GM12878 (cell line): ENCODE results near the gene AFG1L. TPM values are rescaled to one million over a fixed set of nuclear protein-coding genes. Genes with fewer than 3 reads are reported as not detected.

Experiments used
- ATAC-seq: fragments of 200-7000 bp; cut with Tn5 transposase; 3 replicates; pipeline ENCODE4 v1.9.1; 2020; ENCODE audit warnings: mild to moderate bottlenecking, moderate library complexity
- BruUV-seq: library from RNA; stranded (reverse); fragments of 400-500 nt; replicated peaks from 2 replicates; lab custom pipeline; 2021; lab: Mats Ljungman, UMichigan
- CTCF ChIA-PET: fragments of 300-600 bp; sonication (Branson Sonifier 250); formaldehyde crosslinking; extraction: SDS; loops from one replicate; lab custom pipeline; 2021; ENCODE audit warnings: inconsistent platforms; lab: Yijun Ruan, JAX
- POLR2A ChIA-PET: fragments of 350-600 bp; formaldehyde crosslinking; extraction: SDS; loops from one replicate; lab custom pipeline; 2021; ENCODE audit warnings: inconsistent platforms; lab: Charles Lee
- RAD21 ChIA-PET: fragments of 300-600 bp; sonication (Branson Sonifier 250); formaldehyde crosslinking; loops from one replicate; lab custom pipeline; 2023; ENCODE audit warnings: antibody characterized with exemption; ENCODE audit not compliant: unreplicated experiment; lab: Charles Lee
- SMC1A ChIA-PET: fragments of 300-600 bp; sonication (Branson Sonifier 250); formaldehyde crosslinking; loops from one replicate; lab custom pipeline; 2023; ENCODE audit not compliant: unreplicated experiment, uncharacterized antibody; lab: Charles Lee
- DNase-seq: peaks from one replicate; pipeline ENCODE4 v3.0.0-alpha.2; 2011; ENCODE audit warnings: low read depth, low spot score
- FAIRE-seq: peaks from 3 replicates; lab custom pipeline; 2011; peaks lifted over from hg19 to GRCh38; lab: Jason Lieb, UNC
- H2AFZ ChIP-seq: 2 replicates; pipeline ENCODE4 v1.6.0; 2011; ENCODE audit warnings: low read depth, low read length, control low read depth; ENCODE audit not compliant: control insufficient read depth
- H3K27ac ChIP-seq: 2 replicates; pipeline ENCODE4 v1.5.1; 2011; ENCODE audit warnings: control low read depth; ENCODE audit not compliant: control insufficient read depth, insufficient read depth
- H3K27me3 ChIP-seq, 2 experiments: replicated peaks in 1 of 2; 2 replicates each; pipeline versions ENCODE4 v1.6.0 to v1.6.1; 2011; ENCODE audit warnings: low read length in 1 of 2; ENCODE audit not compliant: control insufficient read depth in 2 of 2, insufficient read depth in 2 of 2
- H3K36me3 ChIP-seq, 2 experiments: 2 replicates each; pipeline ENCODE4 v1.5.1; 2011; ENCODE audit warnings: low read length in 1 of 2; ENCODE audit not compliant: control insufficient read depth in 2 of 2, insufficient read depth in 2 of 2
- H3K4me1 ChIP-seq: 2 replicates; pipeline ENCODE4 v1.6.1; 2011; ENCODE audit warnings: mild to moderate bottlenecking, low read length, moderate library complexity, mixed read lengths; ENCODE audit not compliant: control insufficient read depth, insufficient read depth
- H3K4me2 ChIP-seq: 2 replicates; pipeline ENCODE4 v1.6.0; 2011; ENCODE audit warnings: control low read depth; ENCODE audit not compliant: control insufficient read depth, insufficient read depth
- H3K4me3 ChIP-seq: fragments of 200-600 bp; sonication (generic); 2 replicates; pipeline ENCODE4 v1.5.1; 2016
- H3K79me2 ChIP-seq: 2 replicates; pipeline ENCODE4 v1.6.0; 2011; ENCODE audit warnings: low read length; ENCODE audit not compliant: control insufficient read depth, insufficient read depth
- H3K9ac ChIP-seq: 2 replicates; pipeline ENCODE4 v1.8.0; 2011; ENCODE audit warnings: low read length, control low read depth, mixed read lengths; ENCODE audit not compliant: control insufficient read depth, insufficient read depth
- H3K9me3 ChIP-seq: replicated peaks from 3 replicates; pipeline ENCODE4 v1.5.1; 2011; ENCODE audit warnings: mild to moderate bottlenecking, low read length; ENCODE audit not compliant: control insufficient read depth, insufficient read depth
- H4K20me1 ChIP-seq: 2 replicates; pipeline ENCODE4 v1.6.0; 2011; ENCODE audit not compliant: control insufficient read depth, insufficient read depth
- CTCF ChIP-seq, 3 experiments: IDR thresholded peaks in 2 of 3; conservative IDR thresholded peaks in 1 of 3; 2 replicates each; pipeline ENCODE4 v1.5.1; 2011; ENCODE audit warnings: low read depth in 3 of 3, low read length in 3 of 3, mild to moderate bottlenecking in 3 of 3, control low read depth in 2 of 3, moderate library complexity in 2 of 3, inconsistent platforms in 1 of 3, mixed read lengths in 1 of 3; ENCODE audit not compliant: control insufficient read depth in 2 of 3, insufficient read depth in 1 of 3; ENCODE audit errors: extremely low read depth in 1 of 3
- DPF2 ChIP-seq: fragments of 450-650 bp; IDR thresholded peaks from 2 replicates; pipeline ENCODE4 v1.6.1; 2017; ENCODE audit warnings: mild to moderate bottlenecking
- RAD21 ChIP-seq: IDR thresholded peaks from 2 replicates; pipeline ENCODE4 v1.6.1; 2011; ENCODE audit warnings: mild to moderate bottlenecking, low read depth, low read length, moderate library complexity; ENCODE audit not compliant: insufficient read depth
- RELA ChIP-seq: fragments of 450-650 bp; IDR thresholded peaks from 2 replicates; pipeline ENCODE4 v1.8.0; 2014; ENCODE audit warnings: borderline replicate concordance; ENCODE audit not compliant: partially characterized antibody
- REST ChIP-seq: IDR thresholded peaks from 2 replicates; pipeline ENCODE4 v1.6.1; 2012; ENCODE audit warnings: mild to moderate bottlenecking, low read depth, low read length
- SMC3 ChIP-seq: IDR thresholded peaks from 2 replicates; pipeline ENCODE4 v1.6.1; 2011; ENCODE audit warnings: low read length, improper control_type of control experiment, borderline replicate concordance
- WGBS: methylation state at CpG from one replicate; pipeline ENCODE4 v1.1.6; 2016; ENCODE audit warnings: low lambda C conversion rate; ENCODE audit not compliant: insufficient replicate concordance, insufficient coverage; ENCODE audit errors: missing lambda C conversion rate; 5-methylcytosine and 5-hydroxymethylcytosine counted together
- in situ Hi-C: fragments of 300-500 bp; cut with MboI; formaldehyde crosslinking; loops from 9 replicates; pipeline ENCODE4 v1.14.3; 2018; ENCODE audit warnings: mixed read lengths
- intact Hi-C: fragments of 100-400 bp; cut with micrococcal nuclease; formaldehyde crosslinking; loops from one replicate; pipeline ENCODE4 v1.14.2; 2022; ENCODE audit not compliant: unreplicated experiment
- polyA plus RNA-seq, 11 experiments: library from polyadenylated mRNA; depleted of rRNA in 4 of 11; unstranded in 6 of 11; stranded (reverse) in 5 of 11; fragments of >200 nt; fragmentation: Nextera tagmentation in 4 of 11; fragmentation: Illumina TruSeq in 1 of 11; extraction: Ambion mirVana in 4 of 11; extraction: Trizol in 1 of 11; gene quantifications; 1 replicate in 1 of 11; 2 replicates in 10 of 11; pipeline versions ENCODE4 v1.2.1 to v1.2.3, GENCODE V29; 2011 to 2016; ENCODE audit warnings: inconsistent platforms in 2 of 11, missing spikeins in 2 of 11, low read depth in 1 of 11
- total RNA-seq, 4 experiments: library from RNA; depleted of rRNA in 3 of 4; stranded (reverse); fragments of >200 nt in 3 of 4; fragmentation: Illumina TruSeq in 1 of 4; extraction: Trizol in 1 of 4; gene quantifications; 2 replicates each; pipeline versions ENCODE4 v1.2.1 to v1.2.3, GENCODE V29; 2013 to 2021

Gene AFG1L
- total and polyA plus RNA-seq, 10 of the 15 experiments (the other 5 are each of a cell fraction or from before 2014, with no cell fraction given), result 2.3 to 9.0 (median 4.3) TPM

GRCh38 chr6:108510461-108511319 is 215.8 kb downstream of the AFG1L start (continued):
- TF ChIP-seq REST (no peak), DPF2 (no peak)

GRCh38 chr6:108518714-108519576 is 224.1 kb downstream of the AFG1L start:
- ChIA-PET RAD21 (interaction anchor here (0.7 kb wide), 1 partner anchor 48 kb away, joined by 3 read pairs; no protein-coding TSS in a partner anchor), POLR2A (no interaction called here), SMC1A (interaction anchor here (1.4 kb wide), 1 partner anchor 11 kb away, joined by 3 read pairs; no protein-coding TSS in a partner anchor), CTCF (interaction anchor here (0.6 to 1.6 kb wide), 10 partner anchors 9 to 886 kb away, joined by 3 to 8 read pairs (median 3); no protein-coding TSS in a partner anchor)
- ATAC-seq (peak; percentile 70), DNase-seq (no peak), FAIRE-seq (no peak)
- WGBS, result 39% methylated on average over 5 of the region's 5 CpGs
- H3K4me2 ChIP-seq, result no peak overlapping the region
- BruUV-seq, result no TSS peak
- no peak overlapping the region for H2AFZ ChIP-seq
- no peaks in the 10 kb centered on the region for H3K79me2 ChIP-seq
- H3K4me1 ChIP-seq, result no peaks in the 10 kb centered on the region
- H3K4me3 ChIP-seq, result no peak overlapping the region
- H3K9ac ChIP-seq, result no peak overlapping the region
- H3K27ac ChIP-seq, result no peak overlapping the region
- intact Hi-C loops, result no loop called here
- H3K27me3 ChIP-seq, result no peaks in the 10 kb centered on the region
- no peaks in the 10 kb centered on the region for H3K36me3 ChIP-seq
- TF ChIP-seq RAD21 (0 out of 2 replicates have a peak, but pooled peaks have one; percentile 14), SMC3 (peak; percentile 30), CTCF (IDR thresholded peaks at IDR 0.05 in 2 of 3, conservative IDR thresholded peaks at IDR 0.05 in 1 of 3; ENCODE audit: control insufficient read depth in 2 of 3, extremely low read depth in 1 of 3, insufficient read depth in 1 of 3, low read depth in 3 of 3, low read length in 3 of 3) (peak; percentile 43 to 60 (median 53)), RELA (no peak)
- in situ Hi-C loops, result no loop called here
- no peaks in the 10 kb centered on the region for H4K20me1 ChIP-seq
- no peaks in the 10 kb centered on the region for H3K9me3 ChIP-seq
